Neural cell (in vitro differentiated cells): Measurements from ENCODE around the gene KDM4B. TPM values are rescaled to one million over a fixed set of nuclear protein-coding genes. Genes with fewer than 3 reads are reported as not detected.

Experiments
- H2AFZ ChIP-seq: fragments of 200-600, 300-800 bp; sonication (generic), shearing (Covaris generic); 2 replicates; pipeline ENCODE4 v1.6.0; 2014; ENCODE audit warnings: low read depth, mild to moderate bottlenecking, antibody characterized with exemption, low read length, moderate library complexity
- H3F3A ChIP-seq: fragments of 200-600 bp; shearing (Covaris generic); 2 replicates; pipeline ENCODE4 v1.6.1; 2016; ENCODE audit warnings: mild to moderate bottlenecking, moderate library complexity, mixed read lengths, antibody characterized with exemption, low read length; ENCODE audit not compliant: insufficient read depth, poor library complexity, severe bottlenecking
- H3K27ac ChIP-seq: fragments of 200-600, 300-800 bp; sonication (generic), shearing (Covaris generic); 2 replicates; pipeline ENCODE4 v1.5.1; 2014; ENCODE audit warnings: mild to moderate bottlenecking, low read length, moderate library complexity
- H3K27me3 ChIP-seq: fragments of 300-800, 200-600 bp; sonication (generic), shearing (Covaris generic); 2 replicates; pipeline ENCODE4 v1.6.0; 2014; ENCODE audit warnings: mild to moderate bottlenecking, low read depth, low read length, moderate library complexity; ENCODE audit not compliant: insufficient read depth
- H3K36me3 ChIP-seq: fragments of 300-800, 200-600 bp; sonication (generic), shearing (Covaris generic); 2 replicates; pipeline ENCODE4 v1.5.1; 2014; ENCODE audit warnings: mild to moderate bottlenecking, antibody characterized with exemption, low read length, moderate library complexity; ENCODE audit not compliant: insufficient read depth
- H3K4me2 ChIP-seq: fragments of 300-800, 200-600 bp; sonication (generic), shearing (Covaris generic); 2 replicates; pipeline ENCODE4 v1.6.0; 2014; ENCODE audit warnings: mild to moderate bottlenecking, low read length
- H3K4me3 ChIP-seq: fragments of 300-800, 200-600 bp; sonication (generic), shearing (Covaris generic); 2 replicates; pipeline ENCODE4 v1.5.1; 2014; ENCODE audit warnings: mild to moderate bottlenecking, low read length, moderate library complexity
- H3K79me2 ChIP-seq: fragments of 200-600 bp; shearing (Covaris generic); replicated peaks from 2 replicates; pipeline ENCODE4 v1.6.0; 2014; ENCODE audit warnings: mild to moderate bottlenecking, low read length, moderate library complexity; ENCODE audit not compliant: insufficient read depth
- H3K9ac ChIP-seq: fragments of 300-800, 200-600 bp; sonication (generic), shearing (Covaris generic); 2 replicates; pipeline ENCODE4 v1.6.1; 2016; ENCODE audit warnings: mild to moderate bottlenecking, low read length, mixed read lengths
- H3K9me2 ChIP-seq: fragments of 200-600 bp; shearing (Covaris generic); 2 replicates; pipeline ENCODE4 v1.6.1; 2016; ENCODE audit warnings: mild to moderate bottlenecking, low read length, mixed read lengths; ENCODE audit not compliant: insufficient read depth
- H3K9me3 ChIP-seq: fragments of 200-600, 300-800 bp; sonication (generic), shearing (Covaris generic); 2 replicates; pipeline ENCODE4 v1.6.1; 2016; ENCODE audit warnings: mild to moderate bottlenecking, mixed run types, low read length, moderate library complexity, mixed read lengths
- H4K20me1 ChIP-seq: fragments of 200-600 bp; shearing (Covaris generic); 2 replicates; pipeline ENCODE4 v1.6.1; 2016; ENCODE audit warnings: mild to moderate bottlenecking, mixed run types; ENCODE audit not compliant: insufficient read depth
- EP300 ChIP-seq: fragments of 450-650 bp; conservative IDR thresholded peaks from 2 replicates; pipeline ENCODE4 v1.6.1; 2014; ENCODE audit warnings: antibody characterized with exemption, mild to moderate bottlenecking, moderate library complexity; ENCODE audit not compliant: poor library complexity, severe bottlenecking
- EZH2 ChIP-seq: fragments of 200-600, 300-800 bp; shearing (Covaris generic), sonication (generic); IDR thresholded peaks from 2 replicates; pipeline ENCODE4 v1.6.1; 2014; ENCODE audit warnings: antibody characterized with exemption, low read length, borderline replicate concordance, mild to moderate bottlenecking; ENCODE audit not compliant: insufficient read depth, poor library complexity, severe bottlenecking
- MXI1 ChIP-seq: fragments of 450-650 bp; conservative IDR thresholded peaks from 2 replicates; pipeline ENCODE4 v1.6.1; 2014; ENCODE audit warnings: antibody characterized with exemption, mild to moderate bottlenecking; ENCODE audit not compliant: poor library complexity, severe bottlenecking
- POLR2AphosphoS5 ChIP-seq: IDR thresholded peaks from 2 replicates; pipeline ENCODE4 v1.6.1; 2012
- RAD21 ChIP-seq: fragments of 450-650 bp; conservative IDR thresholded peaks from 2 replicates; pipeline ENCODE4 v1.6.1; 2014; ENCODE audit warnings: antibody characterized with exemption, mild to moderate bottlenecking, moderate library complexity
- SMC3 ChIP-seq: fragments of 450-650 bp; conservative IDR thresholded peaks from 2 replicates; pipeline ENCODE4 v1.6.1; 2014; ENCODE audit warnings: antibody characterized with exemption, mild to moderate bottlenecking, moderate library complexity; ENCODE audit not compliant: poor library complexity
- TAF1 ChIP-seq: IDR thresholded peaks from 2 replicates; pipeline ENCODE4 v1.6.1; 2012; ENCODE audit warnings: low read depth
- polyA plus RNA-seq: library from polyadenylated mRNA; depleted of rRNA; stranded (reverse); fragments of >200 nt; gene quantifications from 2 replicates; pipeline ENCODE4 v1.2.3, GENCODE V29; 2014
- TF ChIP-seq, protein P1 (sequence below): IDR thresholded peaks from 2 replicates; pipeline ENCODE4 v1.6.1; 2012; ENCODE audit warnings: borderline replicate concordance
- TF ChIP-seq, protein P2 (sequence below): fragments of 450-650 bp; IDR thresholded peaks from 2 replicates; pipeline ENCODE4 v1.5.1; 2014; ENCODE audit warnings: antibody characterized with exemption, mild to moderate bottlenecking, moderate library complexity; ENCODE audit not compliant: poor library complexity, severe bottlenecking

The KDM4B gene
- polyA plus RNA-seq, 1 donor from 2014 or later, result 19.1 TPM

DNA sequence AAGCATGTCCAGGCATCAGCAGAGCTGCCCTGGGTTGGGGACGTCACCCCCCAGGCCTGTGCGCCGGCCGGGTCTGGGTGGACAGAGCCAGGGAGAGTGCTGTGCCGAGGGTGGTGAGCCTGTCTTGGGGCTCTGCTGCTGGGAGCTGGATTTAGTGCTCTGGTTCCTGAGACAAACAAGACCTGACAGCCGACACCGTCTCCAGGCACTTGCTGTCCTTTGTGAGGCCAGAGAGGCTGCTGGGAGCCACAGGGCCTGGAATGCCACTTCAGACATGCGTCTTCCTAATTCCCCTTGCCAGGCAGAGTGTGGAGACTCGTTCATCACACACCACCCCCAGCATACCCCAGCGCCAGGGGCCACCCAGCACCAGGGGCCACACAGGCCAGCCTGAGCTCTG, 165.8 kb downstream of the KDM4B start:
- Histone ChIP-seq H3K27me3 (no peaks in the 10 kb centered on the region), H4K20me1 (no peaks in the 10 kb centered on the region), H3K4me3 (no peak overlapping the region), H2AFZ (no peak overlapping the region), H3K4me2 (no peak overlapping the region), H3K9me3 (no peaks in the 10 kb centered on the region), H3K27ac (no peak overlapping the region), H3K36me3 (no peaks in the 10 kb centered on the region), H3K79me2 (no peaks in the 10 kb centered on the region), H3F3A (no peaks in the 10 kb centered on the region), H3K9ac (no peak overlapping the region), H3K9me2 (no peaks in the 10 kb centered on the region)
- TF ChIP-seq RAD21 (no peak), TAF1 (no peak), EP300 (no peak), MXI1 (no peak), POLR2AphosphoS5 (no peak), EZH2 (no peak), SMC3 (no peak)
- TF ChIP-seq, protein P1, sequence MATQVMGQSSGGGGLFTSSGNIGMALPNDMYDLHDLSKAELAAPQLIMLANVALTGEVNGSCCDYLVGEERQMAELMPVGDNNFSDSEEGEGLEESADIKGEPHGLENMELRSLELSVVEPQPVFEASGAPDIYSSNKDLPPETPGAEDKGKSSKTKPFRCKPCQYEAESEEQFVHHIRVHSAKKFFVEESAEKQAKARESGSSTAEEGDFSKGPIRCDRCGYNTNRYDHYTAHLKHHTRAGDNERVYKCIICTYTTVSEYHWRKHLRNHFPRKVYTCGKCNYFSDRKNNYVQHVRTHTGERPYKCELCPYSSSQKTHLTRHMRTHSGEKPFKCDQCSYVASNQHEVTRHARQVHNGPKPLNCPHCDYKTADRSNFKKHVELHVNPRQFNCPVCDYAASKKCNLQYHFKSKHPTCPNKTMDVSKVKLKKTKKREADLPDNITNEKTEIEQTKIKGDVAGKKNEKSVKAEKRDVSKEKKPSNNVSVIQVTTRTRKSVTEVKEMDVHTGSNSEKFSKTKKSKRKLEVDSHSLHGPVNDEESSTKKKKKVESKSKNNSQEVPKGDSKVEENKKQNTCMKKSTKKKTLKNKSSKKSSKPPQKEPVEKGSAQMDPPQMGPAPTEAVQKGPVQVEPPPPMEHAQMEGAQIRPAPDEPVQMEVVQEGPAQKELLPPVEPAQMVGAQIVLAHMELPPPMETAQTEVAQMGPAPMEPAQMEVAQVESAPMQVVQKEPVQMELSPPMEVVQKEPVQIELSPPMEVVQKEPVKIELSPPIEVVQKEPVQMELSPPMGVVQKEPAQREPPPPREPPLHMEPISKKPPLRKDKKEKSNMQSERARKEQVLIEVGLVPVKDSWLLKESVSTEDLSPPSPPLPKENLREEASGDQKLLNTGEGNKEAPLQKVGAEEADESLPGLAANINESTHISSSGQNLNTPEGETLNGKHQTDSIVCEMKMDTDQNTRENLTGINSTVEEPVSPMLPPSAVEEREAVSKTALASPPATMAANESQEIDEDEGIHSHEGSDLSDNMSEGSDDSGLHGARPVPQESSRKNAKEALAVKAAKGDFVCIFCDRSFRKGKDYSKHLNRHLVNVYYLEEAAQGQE, result no peak
- TF ChIP-seq, protein P2, sequence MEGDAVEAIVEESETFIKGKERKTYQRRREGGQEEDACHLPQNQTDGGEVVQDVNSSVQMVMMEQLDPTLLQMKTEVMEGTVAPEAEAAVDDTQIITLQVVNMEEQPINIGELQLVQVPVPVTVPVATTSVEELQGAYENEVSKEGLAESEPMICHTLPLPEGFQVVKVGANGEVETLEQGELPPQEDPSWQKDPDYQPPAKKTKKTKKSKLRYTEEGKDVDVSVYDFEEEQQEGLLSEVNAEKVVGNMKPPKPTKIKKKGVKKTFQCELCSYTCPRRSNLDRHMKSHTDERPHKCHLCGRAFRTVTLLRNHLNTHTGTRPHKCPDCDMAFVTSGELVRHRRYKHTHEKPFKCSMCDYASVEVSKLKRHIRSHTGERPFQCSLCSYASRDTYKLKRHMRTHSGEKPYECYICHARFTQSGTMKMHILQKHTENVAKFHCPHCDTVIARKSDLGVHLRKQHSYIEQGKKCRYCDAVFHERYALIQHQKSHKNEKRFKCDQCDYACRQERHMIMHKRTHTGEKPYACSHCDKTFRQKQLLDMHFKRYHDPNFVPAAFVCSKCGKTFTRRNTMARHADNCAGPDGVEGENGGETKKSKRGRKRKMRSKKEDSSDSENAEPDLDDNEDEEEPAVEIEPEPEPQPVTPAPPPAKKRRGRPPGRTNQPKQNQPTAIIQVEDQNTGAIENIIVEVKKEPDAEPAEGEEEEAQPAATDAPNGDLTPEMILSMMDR, result no peak

DNA sequence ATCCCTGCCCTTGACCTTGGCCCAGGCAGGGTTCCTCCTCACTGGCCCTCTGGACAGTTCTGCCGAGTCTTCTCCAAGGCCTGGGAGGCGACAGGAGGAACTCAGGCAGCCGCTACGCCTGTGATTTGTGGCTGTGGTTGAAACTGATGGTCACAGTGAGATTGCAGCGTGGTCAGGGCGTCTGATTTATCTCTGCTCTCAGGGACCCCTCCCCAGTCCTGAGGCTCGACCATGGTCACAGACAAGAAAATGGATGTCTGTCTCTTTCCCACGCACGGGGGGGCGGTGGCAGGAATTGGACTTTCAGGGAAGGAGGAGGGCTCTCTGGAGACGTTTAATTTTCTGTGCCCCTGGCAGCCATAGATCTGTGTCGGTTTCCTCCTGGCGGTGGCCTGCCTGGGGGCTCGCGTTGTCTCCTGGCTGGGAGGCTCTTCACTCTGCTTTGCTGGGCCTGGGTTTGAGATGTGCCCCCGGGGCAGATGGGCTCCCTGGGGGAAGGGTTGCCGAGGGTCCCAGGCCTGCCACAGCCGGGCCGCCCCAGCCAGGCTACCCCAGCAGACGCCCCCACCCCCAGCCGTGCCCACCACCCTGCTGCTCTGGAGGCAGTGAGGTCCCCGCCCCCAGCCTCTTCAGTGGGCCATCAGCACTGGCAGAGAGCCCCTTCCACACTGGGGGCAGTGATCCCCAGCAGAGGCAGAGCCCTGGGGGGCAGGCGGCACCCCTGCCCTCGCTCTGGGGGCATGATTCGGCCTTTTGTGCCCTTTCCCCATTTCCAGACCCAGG, 167.4 kb downstream of the KDM4B start:
- H3K27me3 ChIP-seq, result no peaks in the 10 kb centered on the region
- no peaks in the 10 kb centered on the region for H3K9me3 ChIP-seq
- no peaks in the 10 kb centered on the region for H3K9me2 ChIP-seq
- H3K4me3 ChIP-seq, result no peak overlapping the region
- H3K36me3 ChIP-seq, result no peaks in the 10 kb centered on the region
- H3K27ac ChIP-seq, result no peak overlapping the region
- no peaks in the 10 kb centered on the region for H4K20me1 ChIP-seq
- no peaks in the 10 kb centered on the region for H3F3A ChIP-seq
- no peak overlapping the region for H3K9ac ChIP-seq
- no peak overlapping the region for H2AFZ ChIP-seq
- no peaks in the 10 kb centered on the region for H3K79me2 ChIP-seq
- TF ChIP-seq, protein P2, result no peak
- TF ChIP-seq MXI1, result no peak
- TF ChIP-seq SMC3, result no peak
- no peak for TF ChIP-seq TAF1
- no peak overlapping the region for H3K4me2 ChIP-seq
